Endometrial microvascular endothelial cells (primary cell): Measurements from ENCODE around the gene VSTM4. TPM values are rescaled to one million over a fixed set of nuclear protein-coding genes. Genes with fewer than 3 reads are reported as not detected.

Source experiments
- in situ Hi-C: cut with HindIII; loops from 2 replicates; pipeline ENCODE4 v1.10.0; 2017; ENCODE audit warnings: low sequenced_read_pairs, low pct_unique_long_range_greater_than_20kb; ENCODE audit errors: inconsistent ontology term
- total RNA-seq: library from RNA; depleted of rRNA; stranded (reverse); fragments of >200 nt; gene quantifications from one replicate; pipeline ENCODE4 v1.2.3, GENCODE V29; 2015; ENCODE audit errors: inconsistent ontology term

Gene VSTM4
- total RNA-seq, 1 donor from 2014 or later = 0.56 TPM

GRCh38 chr10:49001870-49002672, 113.3 kb downstream of the VSTM4 start:
- in situ Hi-C loops = no loop called here

DNA sequence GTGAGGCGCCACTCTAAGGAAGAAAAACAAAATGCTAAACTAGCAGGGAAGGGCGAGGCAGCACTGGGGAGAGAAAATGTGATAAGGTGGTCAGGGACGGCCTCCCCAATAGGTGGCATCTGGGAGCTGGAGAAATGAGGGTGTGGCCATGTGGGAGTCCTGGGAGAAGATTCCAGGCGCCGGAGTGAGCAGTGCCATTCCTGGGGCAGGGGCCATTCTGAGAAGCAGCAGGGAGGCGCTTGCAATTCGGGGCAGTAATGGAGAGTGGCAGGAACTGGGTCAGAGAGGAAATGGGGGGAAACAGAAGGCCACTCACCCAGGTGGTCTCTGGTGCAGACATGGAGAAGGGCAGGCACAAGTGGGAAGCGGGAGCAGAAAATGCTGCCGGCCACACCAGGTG, 113.9 kb downstream of the VSTM4 start:
- in situ Hi-C loops = no loop called here

GRCh38 chr10:49000437-49001398, 114.6 kb downstream of the VSTM4 start:
- in situ Hi-C loops = no loop called here

- in situ Hi-C loops = no loop called here
Measured at GRCh38 chr10:48999346-48999745, 116.0 kb downstream of the VSTM4 start.

DNA sequence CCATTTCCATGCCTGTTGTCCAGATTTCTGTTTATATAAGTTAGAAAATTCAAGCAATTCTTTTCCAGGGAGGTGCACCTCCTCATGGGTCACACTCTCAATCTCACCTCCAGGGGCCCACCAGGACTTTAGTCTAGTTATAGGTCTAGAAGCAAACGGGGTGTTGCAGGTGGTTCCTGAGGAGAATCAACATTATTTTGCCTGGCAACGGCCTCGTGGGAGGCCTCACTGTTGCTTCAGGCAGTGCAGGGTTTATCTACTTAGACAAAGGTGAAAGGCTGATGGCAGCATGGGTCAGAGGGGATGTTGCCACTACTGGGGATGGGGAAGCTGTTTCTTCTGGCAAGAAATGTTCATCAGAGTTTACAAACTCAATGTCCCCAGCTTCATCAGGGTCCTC, 119.0 kb downstream of the VSTM4 start:
- in situ Hi-C loops = no loop called here

DNA sequence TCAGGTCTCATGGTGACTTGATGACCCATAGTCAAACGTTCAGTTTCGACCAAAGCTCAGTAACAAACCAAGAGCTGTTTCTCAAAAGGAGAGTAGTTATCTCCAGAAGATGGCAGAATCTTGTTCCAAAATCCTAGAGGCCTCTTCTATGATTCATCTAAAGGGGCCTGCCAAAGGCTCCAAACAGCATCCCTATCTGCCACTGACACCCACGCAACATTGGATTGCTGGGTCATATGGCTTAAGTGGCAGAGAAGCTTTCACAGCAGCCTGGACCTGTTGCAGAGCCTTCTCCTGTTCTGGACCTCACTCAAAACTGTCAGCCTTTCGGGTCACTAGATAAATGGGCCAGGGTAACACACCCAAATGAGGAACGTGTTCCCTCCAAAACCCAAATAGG, 121.7 kb downstream of the VSTM4 start:
- in situ Hi-C loops = no loop called here

DNA sequence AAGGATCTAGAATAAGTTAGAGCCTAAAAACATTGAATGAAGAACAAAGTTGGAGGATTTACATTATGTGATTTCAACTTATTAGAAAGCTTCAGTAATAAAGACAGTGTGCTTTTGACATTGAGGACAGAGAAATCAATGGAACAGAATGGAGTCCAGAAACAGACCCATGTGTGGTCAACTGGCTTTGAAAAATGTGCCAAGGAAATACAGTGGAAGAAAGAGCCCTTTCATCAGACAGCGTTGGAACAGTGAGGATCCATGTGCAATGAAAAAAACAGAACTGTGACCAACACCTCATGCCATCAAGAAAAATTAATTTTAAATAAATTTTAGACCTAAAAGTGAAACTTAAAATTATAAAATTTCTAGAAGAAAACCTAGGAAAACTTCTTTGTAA, 125.1 kb downstream of the VSTM4 start:
- in situ Hi-C loops = no loop called here

DNA sequence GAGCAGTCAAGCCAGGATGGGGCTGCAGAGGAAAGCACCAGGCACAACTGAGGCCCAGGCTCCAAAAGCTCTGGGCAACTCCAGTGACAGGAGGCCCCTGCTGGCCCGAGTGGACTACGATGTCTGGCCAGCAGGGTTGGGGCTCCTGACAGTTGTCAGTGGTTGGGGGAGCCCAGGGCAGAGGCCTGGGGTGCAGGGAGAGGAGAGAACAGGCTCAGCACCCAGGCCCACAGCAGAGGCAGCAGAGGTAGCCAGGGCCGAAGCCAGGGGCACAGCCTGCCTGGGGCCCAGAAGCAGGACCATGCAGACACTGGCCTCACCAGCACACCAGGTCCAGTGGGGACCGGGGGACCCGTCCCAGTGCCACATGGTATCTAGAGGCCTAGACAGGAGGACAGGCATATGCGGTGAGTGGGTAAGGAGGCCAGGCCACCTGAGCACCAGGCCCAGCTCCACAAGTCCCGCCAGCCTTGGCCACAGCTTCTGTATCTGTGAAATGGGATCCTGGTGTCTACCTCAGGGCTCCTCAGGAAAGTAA, 129.6 kb downstream of the VSTM4 start:
- in situ Hi-C loops = no loop called here

DNA sequence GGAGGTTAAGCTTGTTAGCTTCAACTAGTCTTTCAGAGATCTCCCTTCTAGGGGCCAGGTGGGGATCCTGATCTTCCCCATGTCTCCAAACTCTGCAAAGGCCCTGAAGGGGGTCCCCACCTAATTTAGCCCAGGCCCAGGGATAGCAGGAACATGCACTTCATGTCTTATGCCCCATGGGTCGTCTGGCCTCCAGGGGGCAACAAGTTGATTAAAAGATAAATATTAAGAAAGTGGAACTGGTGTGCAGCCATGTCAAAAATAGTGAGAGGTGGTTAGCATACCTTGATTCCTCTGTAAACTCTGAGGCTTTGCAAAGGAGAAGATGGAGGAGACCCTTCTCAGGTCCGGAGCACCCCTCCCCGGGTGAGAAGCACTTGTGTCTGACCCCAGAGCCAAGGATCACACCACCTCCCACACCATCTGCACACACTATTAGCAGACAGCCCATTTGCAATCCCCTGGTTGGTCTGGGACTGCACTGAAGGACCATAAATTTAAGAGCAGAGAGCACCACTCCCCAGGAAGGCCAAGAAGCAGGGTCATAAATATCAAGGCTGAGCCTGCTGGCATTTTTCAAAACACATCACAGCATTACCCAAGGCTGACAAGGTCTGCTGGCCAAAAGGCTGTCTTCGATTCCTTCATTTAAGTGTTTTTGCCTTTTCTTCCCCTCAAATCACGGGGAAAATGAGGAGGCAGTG, 131.5 kb downstream of the VSTM4 start:
- in situ Hi-C loops = no loop called here

DNA sequence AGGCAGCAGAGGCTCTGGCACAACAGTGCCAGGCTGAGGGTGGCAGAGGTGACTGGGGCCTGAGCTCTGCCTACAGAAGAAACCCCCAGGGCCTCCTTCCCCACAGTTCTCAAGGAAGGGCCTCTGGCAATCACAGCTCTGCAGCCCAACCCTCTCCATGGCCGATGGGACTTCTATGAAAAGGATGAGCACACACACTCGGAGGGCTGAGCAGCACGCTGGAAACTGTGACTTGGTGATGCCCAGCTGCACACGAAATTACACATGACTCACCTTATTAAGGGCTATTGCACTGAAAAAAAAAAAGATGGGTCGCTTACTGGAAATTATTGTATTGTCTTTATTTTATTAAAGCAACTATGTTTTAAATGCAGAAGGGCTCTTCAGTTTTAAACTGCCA, 132.7 kb downstream of the VSTM4 start:
- in situ Hi-C loops = no loop called here

- in situ Hi-C loops = no loop called here
Measured at GRCh38 chr10:48981310-48981907, 133.9 kb downstream of the VSTM4 start.

- in situ Hi-C loops = no loop called here
Measured at GRCh38 chr10:48978318-48978717, 137.0 kb downstream of the VSTM4 start.

- in situ Hi-C loops = no loop called here
Measured at GRCh38 chr10:48976196-48976595, 139.1 kb downstream of the VSTM4 start.

GRCh38 chr10:48974510-48975156, 140.7 kb downstream of the VSTM4 start:
- in situ Hi-C loops = no loop called here

DNA sequence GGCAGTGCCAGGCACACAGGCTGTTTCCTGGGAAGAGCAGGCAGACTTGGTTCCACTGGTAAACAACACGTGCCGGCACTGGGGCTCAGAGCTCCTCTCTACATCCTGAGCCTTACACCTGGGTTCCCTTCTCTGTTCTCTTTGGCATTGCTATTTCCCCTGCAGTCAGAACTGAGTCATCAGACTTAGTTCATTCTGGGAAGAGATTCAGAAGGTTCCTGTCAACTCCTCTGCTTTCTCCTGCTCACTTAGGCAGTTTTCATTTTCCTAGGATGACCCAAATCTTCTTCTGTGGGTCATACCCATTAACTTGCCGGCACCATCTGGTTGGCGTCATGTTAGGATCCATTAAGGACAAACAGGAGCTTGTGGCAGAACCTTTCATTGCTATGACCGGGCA, 142.3 kb downstream of the VSTM4 start:
- in situ Hi-C loops = no loop called here

DNA sequence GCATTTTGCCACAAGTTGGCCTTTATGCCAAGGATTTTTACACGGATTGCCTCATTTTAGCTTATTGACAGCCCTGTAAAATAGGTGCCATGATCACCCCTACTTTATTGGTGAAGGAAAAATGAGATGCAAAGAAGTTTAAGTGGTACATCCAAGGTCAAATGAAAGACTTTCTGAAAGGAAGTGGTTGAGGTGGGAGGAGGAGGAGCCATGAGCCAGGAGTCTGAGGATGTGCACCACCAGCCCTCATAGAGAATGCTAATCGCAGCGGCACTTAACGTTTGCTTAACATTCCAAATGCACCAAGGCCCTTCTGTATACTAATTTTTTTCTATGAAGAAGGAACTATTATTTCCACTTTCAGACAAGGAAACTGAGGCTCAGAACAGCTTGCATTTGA, 144.7 kb downstream of the VSTM4 start:
- in situ Hi-C loops = no loop called here

- in situ Hi-C loops = no loop called here
Measured at GRCh38 chr10:48970046-48970445, 145.3 kb downstream of the VSTM4 start.

DNA sequence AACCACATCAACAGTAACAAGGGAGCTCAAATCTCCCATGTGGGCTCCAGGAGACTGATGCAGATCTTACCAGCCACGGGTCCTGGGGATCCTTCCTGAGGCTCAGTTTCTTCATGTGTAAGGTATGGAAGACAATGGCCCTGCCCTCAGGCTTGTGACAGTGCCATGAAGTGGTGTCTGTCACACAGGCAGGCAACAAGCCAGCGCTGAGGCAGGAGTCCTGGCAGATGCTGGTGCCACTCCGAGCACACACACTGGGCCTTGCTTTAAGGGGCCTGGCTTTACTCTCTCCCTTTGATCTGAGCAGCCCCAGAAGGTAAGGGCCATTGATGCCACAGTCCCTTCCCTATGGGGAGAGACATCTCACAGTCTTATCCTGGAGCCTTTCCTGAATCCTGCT, 147.3 kb downstream of the VSTM4 start:
- in situ Hi-C loops = no loop called here
